Ascending aorta (tissue), 2 donors: ENCODE results near the gene PGAP1. TPM values are rescaled to one million over a fixed set of nuclear protein-coding genes. Genes with fewer than 3 reads are reported as not detected.

Source experiments
- DNase-seq, 2 donors: peaks; one replicate each; pipeline ENCODE4 v3.0.0-alpha.2; 2019; ENCODE audit warnings: low spot score in 2 of 2
- H3K27ac ChIP-seq, 2 donors: fragments of 200-600 bp; sonication (generic); one replicate each; pipeline ENCODE4 v1.5.1; 2016 to 2017; ENCODE audit warnings: mild to moderate bottlenecking in 1 of 2
- H3K27me3 ChIP-seq: fragments of 200-600 bp; sonication (generic); one replicate; pipeline ENCODE4 v1.5.1; 2017
- H3K36me3 ChIP-seq, 2 donors: fragments of 200-600 bp; sonication (generic); one replicate each; pipeline ENCODE4 v1.5.1; 2016
- H3K4me1 ChIP-seq, 2 donors: fragments of 200-600 bp; sonication (generic); one replicate each; pipeline ENCODE4 v1.5.1; 2016 to 2017; ENCODE audit warnings: mild to moderate bottlenecking in 1 of 2
- H3K4me3 ChIP-seq, 2 donors: fragments of 200-600 bp; sonication (generic); one replicate each; pipeline ENCODE4 v1.5.1; 2016 to 2017; ENCODE audit warnings: mild to moderate bottlenecking in 1 of 2
- H3K9me3 ChIP-seq, 2 donors: fragments of 200-600 bp; sonication (generic); one replicate each; pipeline ENCODE4 v1.5.1; 2016
- CTCF ChIP-seq, 3 experiments: fragments of 200-600 bp in 2 of 3; fragments of 450-650 bp in 1 of 3; sonication (generic) in 2 of 3; IDR thresholded peaks; one replicate each; pipeline ENCODE4 v1.5.1; 2016 to 2019; ENCODE audit warnings: antibody characterized with exemption in 3 of 3, mild to moderate bottlenecking in 1 of 3, moderate library complexity in 1 of 3
- intact Hi-C: fragments of 100-400 bp; cut with DNase I; formaldehyde crosslinking; loops from one replicate; pipeline ENCODE4 v1.15.1; 2023
- total RNA-seq: library from RNA; depleted of rRNA; stranded (reverse); fragments of >200 nt; gene quantifications from one replicate; pipeline ENCODE4 v1.1.0, GENCODE V29; 2016

PGAP1 gene
- total RNA-seq, 1 donor from 2014 or later = 2.3 TPM

GRCh38 chr2:196949116-196949515 lies 22.6 kb upstream of the PGAP1 start:
- H3K9me3 ChIP-seq = no peaks in the 10 kb centered on the region
- no peak overlapping the region for H3K4me3 ChIP-seq
- TF ChIP-seq CTCF (IDR thresholded peaks at IDR 0.05) = no peak
- no peak for DNase-seq
- intact Hi-C loops = no loop called here
- H3K4me1 ChIP-seq = no peaks in the 10 kb centered on the region
- H3K27ac ChIP-seq = no peak overlapping the region
- H3K36me3 ChIP-seq = no peaks in the 10 kb centered on the region
- H3K27me3 ChIP-seq = no peaks in the 10 kb centered on the region

GRCh38 chr2:196944570-196944969 lies 18.1 kb upstream of the PGAP1 start:
- Histone ChIP-seq H3K9me3 (no peaks in the 10 kb centered on the region), H3K27me3 (no peaks in the 10 kb centered on the region), H3K27ac (no peak overlapping the region), H3K36me3 (no peaks in the 10 kb centered on the region), H3K4me3 (no peak overlapping the region), H3K4me1 (no peaks in the 10 kb centered on the region)
- TF ChIP-seq CTCF (IDR thresholded peaks at IDR 0.05) = no peak
- intact Hi-C loops = no loop called here
- DNase-seq = no peak

GRCh38 chr2:196941398-196942078 lies 15.0 kb upstream of the PGAP1 start:
- DNase-seq = no peak
- Histone ChIP-seq H3K36me3 (no peaks in the 10 kb centered on the region), H3K4me3 (no peak overlapping the region), H3K27ac (no peak overlapping the region), H3K27me3 (no peaks in the 10 kb centered on the region), H3K9me3 (no peaks in the 10 kb centered on the region), H3K4me1 (no peaks in the 10 kb centered on the region)
- TF ChIP-seq CTCF (IDR thresholded peaks at IDR 0.05) = no peak
- intact Hi-C loops = no loop called here

- Histone ChIP-seq H3K36me3 (no peaks in the 10 kb centered on the region), H3K9me3 (no peaks in the 10 kb centered on the region), H3K4me1 (no peaks in the 10 kb centered on the region), H3K27me3 (no peaks in the 10 kb centered on the region), H3K4me3 (no peak overlapping the region), H3K27ac (no peak overlapping the region)
- no peak for DNase-seq
- no peak for TF ChIP-seq CTCF (IDR thresholded peaks at IDR 0.05)
- intact Hi-C loops = no loop called here
Observed at GRCh38 chr2:196939371-196939770, 12.9 kb upstream of the PGAP1 start.

- no peak overlapping the region for H3K27ac ChIP-seq
- intact Hi-C loops = no loop called here
- H3K9me3 ChIP-seq = no peaks in the 10 kb centered on the region
- H3K36me3 ChIP-seq = no peaks in the 10 kb centered on the region
- no peaks in the 10 kb centered on the region for H3K27me3 ChIP-seq
- no peak for DNase-seq
- no peaks in the 10 kb centered on the region for H3K4me1 ChIP-seq
- no peak overlapping the region for H3K4me3 ChIP-seq
- no peak for TF ChIP-seq CTCF (IDR thresholded peaks at IDR 0.05)
Observed at GRCh38 chr2:196935432-196935831, 8.9 kb upstream of the PGAP1 start.

- H3K4me1 ChIP-seq = no peaks in the 10 kb centered on the region
- H3K9me3 ChIP-seq = no peaks in the 10 kb centered on the region
- DNase-seq = no peak
- H3K36me3 ChIP-seq = no peaks in the 10 kb centered on the region
- intact Hi-C loops = no loop called here
- H3K27ac ChIP-seq = no peak overlapping the region
- no peak overlapping the region for H3K4me3 ChIP-seq
- no peaks in the 10 kb centered on the region for H3K27me3 ChIP-seq
- TF ChIP-seq CTCF (IDR thresholded peaks at IDR 0.05) = no peak
Observed at GRCh38 chr2:196934672-196935071, 8.2 kb upstream of the PGAP1 start.
